ENCODE measurements around the gene UNK.

- TF ChIP-seq CTCF (IDR thresholded peaks at IDR 0.05; ENCODE audit: low read length) (no peak), EZH2 (IDR thresholded peaks at IDR 0.05; ENCODE audit: borderline replicate concordance, low read length) (no peak)
These were observed 84.9 kb downstream of the UNK start for GRCh38 chr17:75869282-75870141.

Measured in OCI-LY1 (cell line).